OCI-LY3 (cell line): Measurements from ENCODE around the gene PIGU.
"Not testable (repeated sequence)": the region's sequence is repeated elsewhere in the genome, so short reads cannot be mapped to it uniquely, and the experiment has no call there.

Experiments
- H2AFZ ChIP-seq: fragments of 200-600, 300-600 bp; shearing (Covaris generic); 2 replicates; pipeline ENCODE4 v1.6.0; 2014; ENCODE audit warnings: antibody characterized with exemption, low read depth, low read length
- H3K27ac ChIP-seq: fragments of 200-600, 300-600 bp; sonication (generic); 2 replicates; pipeline ENCODE4 v1.5.1; 2014; ENCODE audit warnings: mild to moderate bottlenecking, low read length, moderate library complexity, mixed read lengths
- H3K27me3 ChIP-seq: fragments of 200-600, 300-600 bp; sonication (generic); 2 replicates; pipeline ENCODE4 v1.6.1; 2014; ENCODE audit warnings: low read depth, low read length, mixed read lengths
- H3K36me3 ChIP-seq: fragments of 200-600, 300-600 bp; sonication (generic); replicated peaks from 2 replicates; pipeline ENCODE3; 2014; ENCODE audit warnings: low read depth, low read length, mixed read lengths
- H3K4me1 ChIP-seq: fragments of 300-600, 200-600 bp; sonication (generic); 2 replicates; pipeline ENCODE4 v1.6.1; 2014; ENCODE audit warnings: low read length, mixed read lengths
- H3K4me2 ChIP-seq: fragments of 200-600, 300-600 bp; sonication (generic); 2 replicates; pipeline ENCODE4 v1.6.1; 2014; ENCODE audit warnings: low read length, mixed read lengths
- H3K4me3 ChIP-seq: fragments of 300-600, 200-600 bp; sonication (generic); 2 replicates; pipeline ENCODE4 v1.5.1; 2014; ENCODE audit warnings: antibody characterized with exemption, mild to moderate bottlenecking, low read length, moderate library complexity
- H3K79me2 ChIP-seq: fragments of 300-600, 200-600 bp; shearing (Covaris generic); 2 replicates; pipeline ENCODE4 v1.6.1; 2014; ENCODE audit warnings: mild to moderate bottlenecking, low read length, mixed read lengths
- H3K9ac ChIP-seq: fragments of 300-600, 200-600 bp; shearing (Covaris generic); 2 replicates; pipeline ENCODE4 v1.6.0; 2014; ENCODE audit warnings: mild to moderate bottlenecking, low read length, moderate library complexity
- H3K9me3 ChIP-seq: fragments of 200-600, 300-600 bp; shearing (Covaris generic); 2 replicates; pipeline ENCODE4 v1.6.1; 2014; ENCODE audit warnings: low read length, mixed read lengths; ENCODE audit not compliant: insufficient read depth
- H4K20me1 ChIP-seq: fragments of 200-600, 300-600 bp; sonication (generic); 2 replicates; pipeline ENCODE4 v1.6.1; 2016; ENCODE audit warnings: low read length, mixed read lengths; ENCODE audit not compliant: insufficient read depth
- EZH2phosphoT487 ChIP-seq: fragments of 200-600 bp; shearing (Covaris generic); IDR thresholded peaks from 2 replicates; pipeline ENCODE4 v1.6.1; 2018; ENCODE audit warnings: antibody characterized with exemption, mixed run types, low read depth
- TF ChIP-seq, protein P1 (sequence below): fragments of 200-600, 300-600 bp; sonication (generic); IDR thresholded peaks from 2 replicates; pipeline ENCODE4 v1.5.1; 2014; ENCODE audit warnings: antibody characterized with exemption, low read length, low read depth

Gene PIGU

DNA sequence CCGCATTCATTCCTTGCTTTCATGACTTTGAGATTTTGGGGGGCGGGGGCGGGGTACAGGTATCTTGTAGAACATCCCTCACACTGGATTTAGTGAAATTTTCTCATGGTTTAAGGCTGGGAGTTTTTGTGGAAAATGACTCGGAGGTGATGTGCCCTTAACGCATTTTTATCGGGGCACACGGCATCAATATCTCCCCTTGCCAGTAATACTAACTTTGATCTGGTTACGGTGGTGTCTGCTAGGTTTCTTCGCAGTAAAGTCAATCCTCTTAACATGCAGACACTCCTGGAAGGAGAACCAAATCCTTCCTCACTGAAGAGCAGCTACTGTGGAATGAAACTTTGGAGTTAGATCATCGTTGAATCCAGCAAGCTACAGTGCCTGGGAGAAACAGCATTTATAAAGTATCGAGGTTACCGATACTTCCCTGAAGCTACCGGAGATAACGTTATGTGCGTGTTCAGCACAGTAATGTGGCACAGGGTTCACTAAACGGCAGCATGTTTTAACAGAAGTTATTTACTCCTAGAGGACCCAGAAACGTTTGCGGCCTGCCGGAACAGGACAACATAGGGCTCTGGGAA lies 161.9 kb downstream of the PIGU start:
- H3K4me1 ChIP-seq: peaks cover 11% of the 10 kb centered on the region
- peak overlapping the region; percentile 82 for H3K9ac ChIP-seq
- H3K27ac ChIP-seq: no peak overlapping the region
- no peaks in the 10 kb centered on the region for H4K20me1 ChIP-seq
- peaks cover 25% of the 10 kb centered on the region for H3K79me2 ChIP-seq
- no peak for TF ChIP-seq EZH2phosphoT487
- TF ChIP-seq, protein P1, sequence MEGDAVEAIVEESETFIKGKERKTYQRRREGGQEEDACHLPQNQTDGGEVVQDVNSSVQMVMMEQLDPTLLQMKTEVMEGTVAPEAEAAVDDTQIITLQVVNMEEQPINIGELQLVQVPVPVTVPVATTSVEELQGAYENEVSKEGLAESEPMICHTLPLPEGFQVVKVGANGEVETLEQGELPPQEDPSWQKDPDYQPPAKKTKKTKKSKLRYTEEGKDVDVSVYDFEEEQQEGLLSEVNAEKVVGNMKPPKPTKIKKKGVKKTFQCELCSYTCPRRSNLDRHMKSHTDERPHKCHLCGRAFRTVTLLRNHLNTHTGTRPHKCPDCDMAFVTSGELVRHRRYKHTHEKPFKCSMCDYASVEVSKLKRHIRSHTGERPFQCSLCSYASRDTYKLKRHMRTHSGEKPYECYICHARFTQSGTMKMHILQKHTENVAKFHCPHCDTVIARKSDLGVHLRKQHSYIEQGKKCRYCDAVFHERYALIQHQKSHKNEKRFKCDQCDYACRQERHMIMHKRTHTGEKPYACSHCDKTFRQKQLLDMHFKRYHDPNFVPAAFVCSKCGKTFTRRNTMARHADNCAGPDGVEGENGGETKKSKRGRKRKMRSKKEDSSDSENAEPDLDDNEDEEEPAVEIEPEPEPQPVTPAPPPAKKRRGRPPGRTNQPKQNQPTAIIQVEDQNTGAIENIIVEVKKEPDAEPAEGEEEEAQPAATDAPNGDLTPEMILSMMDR: no peak
- no peaks in the 10 kb centered on the region for H3K9me3 ChIP-seq
- peak overlapping the region; percentile 87 for H3K4me3 ChIP-seq
- H3K27me3 ChIP-seq: no peaks in the 10 kb centered on the region
- peaks cover 2% of the 10 kb centered on the region for H3K36me3 ChIP-seq
- H3K4me2 ChIP-seq: peak overlapping the region; percentile 87
- H2AFZ ChIP-seq: peak overlapping the region; percentile 87

DNA sequence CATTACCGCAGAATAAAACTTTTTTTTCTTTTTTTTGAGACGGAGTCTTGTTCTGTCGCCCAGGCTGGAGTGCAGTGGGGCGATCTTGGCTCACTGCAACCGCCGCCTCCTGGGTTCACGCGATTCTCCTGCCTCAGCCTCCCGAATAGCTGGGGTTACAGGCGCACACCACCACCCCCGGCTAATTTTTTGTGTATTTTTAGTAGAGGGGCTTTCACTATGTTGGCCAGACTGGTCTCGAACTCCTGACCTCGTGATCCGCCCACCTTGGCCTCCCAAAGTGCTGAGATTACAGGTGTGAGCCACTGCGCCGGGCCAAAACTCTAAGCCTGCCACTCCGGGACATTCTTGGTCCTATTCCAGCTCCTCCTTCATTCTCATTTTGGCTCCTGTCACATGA lies 162.9 kb downstream of the PIGU start:
- Histone ChIP-seq H3K79me2 (peaks cover 25% of the 10 kb centered on the region), H3K4me1 (peaks cover 11% of the 10 kb centered on the region)
- H4K20me1 ChIP-seq, H3K4me3 ChIP-seq, H2AFZ ChIP-seq, H3K4me2 ChIP-seq, H3K9ac ChIP-seq, H3K27me3 ChIP-seq, H3K36me3 ChIP-seq, H3K9me3 ChIP-seq, H3K27ac ChIP-seq: not testable (repeated sequence)

DNA sequence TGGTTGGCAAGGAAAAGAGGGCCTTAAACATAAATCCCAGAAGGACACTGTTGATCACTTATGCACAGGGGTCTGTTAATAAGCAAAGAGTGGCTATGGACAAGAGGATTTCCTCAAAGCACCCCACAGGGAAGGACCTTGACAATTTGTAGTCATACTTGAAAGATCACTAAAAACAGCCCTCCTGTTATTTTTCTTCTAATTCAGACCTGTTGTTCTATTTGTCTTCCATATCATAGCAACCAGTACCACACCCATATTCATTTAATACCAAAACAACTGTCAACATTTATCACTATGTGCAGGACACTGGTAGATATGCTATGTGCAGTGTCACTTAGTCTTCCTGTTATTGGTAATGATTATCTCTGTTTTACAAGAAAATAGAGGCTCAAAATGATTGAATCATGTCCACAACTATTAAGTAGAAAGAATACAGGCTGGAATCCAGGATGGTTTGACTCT lies 163.9 kb downstream of the PIGU start:
- H3K27me3 ChIP-seq: no peaks in the 10 kb centered on the region
- no peak overlapping the region for H3K4me3 ChIP-seq
- no peak overlapping the region for H3K9ac ChIP-seq
- no peak overlapping the region for H3K27ac ChIP-seq
- H4K20me1 ChIP-seq: no peaks in the 10 kb centered on the region
- peaks cover 8% of the 10 kb centered on the region for H3K36me3 ChIP-seq
- peaks cover 11% of the 10 kb centered on the region for H3K4me1 ChIP-seq
- no peak overlapping the region for H2AFZ ChIP-seq
- H3K79me2 ChIP-seq: peaks cover 17% of the 10 kb centered on the region
- H3K9me3 ChIP-seq: no peaks in the 10 kb centered on the region
- H3K4me2 ChIP-seq: no peak overlapping the region
- TF ChIP-seq, protein P1: no peak
- no peak for TF ChIP-seq EZH2phosphoT487

DNA sequence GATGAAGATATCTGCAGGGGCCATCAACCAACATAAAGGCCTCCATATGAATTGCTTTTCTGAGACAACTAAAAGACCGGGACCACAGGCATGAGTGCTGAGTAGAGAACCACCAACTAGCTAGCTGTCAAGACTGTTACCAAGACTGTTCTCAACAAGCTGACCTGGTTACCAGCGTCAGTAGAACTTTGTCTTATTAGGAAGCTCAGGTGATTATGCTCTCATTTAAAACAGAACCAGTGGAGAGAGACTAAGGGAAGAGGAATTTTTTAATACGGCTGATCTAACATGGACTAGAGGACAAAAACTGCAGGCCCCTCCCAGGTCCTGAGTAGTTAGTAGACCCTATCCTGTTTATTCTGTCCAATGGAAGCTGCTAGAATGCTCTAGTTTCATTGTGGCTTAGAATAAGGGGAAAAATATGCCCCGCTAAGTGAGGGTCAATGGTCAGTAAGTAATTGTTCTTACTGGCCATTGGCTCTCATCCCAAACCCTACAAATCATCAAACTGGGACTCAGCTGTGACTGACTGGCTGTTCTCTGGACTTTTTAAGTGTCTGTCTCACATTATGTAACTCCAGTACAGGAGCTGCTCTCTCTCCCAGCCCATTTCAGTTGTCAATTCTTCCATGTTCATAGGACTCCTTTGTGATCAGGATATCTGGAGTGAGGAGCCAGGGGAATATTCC lies 164.5 kb downstream of the PIGU start:
- Histone ChIP-seq H2AFZ (no peak overlapping the region), H3K4me1 (peaks cover 11% of the 10 kb centered on the region), H3K4me3 (no peak overlapping the region), H3K9ac (no peak overlapping the region), H4K20me1 (no peaks in the 10 kb centered on the region), H3K27ac (no peak overlapping the region), H3K4me2 (no peak overlapping the region), H3K79me2 (peaks cover 11% of the 10 kb centered on the region), H3K27me3 (no peaks in the 10 kb centered on the region), H3K36me3 (peaks cover 14% of the 10 kb centered on the region), H3K9me3 (no peaks in the 10 kb centered on the region)
- TF ChIP-seq EZH2phosphoT487: no peak
- TF ChIP-seq, protein P1: no peak
